HG02870 (cell line): ENCODE measurements around the gene TMEM200C.
A peak's percentile ranks its signal among the peaks of the same experiment; 100 is the strongest.

Experiments
- ATAC-seq: cut with Tn5 transposase; IDR thresholded peaks from one replicate; pipeline ENCODE4 v1.9.1; 2021; ENCODE audit warnings: mild to moderate bottlenecking, moderate library complexity; ENCODE audit not compliant: unreplicated experiment

The TMEM200C gene

GRCh38 chr18:5895299-5895875 lies at the start of gene TMEM200C:
Gene TMEM200C (minus strand): TSS chr18:5895522. CDS start chr18:5892063, 3,459 bp downstream.
- ATAC-seq = peak; percentile 40

DNA sequence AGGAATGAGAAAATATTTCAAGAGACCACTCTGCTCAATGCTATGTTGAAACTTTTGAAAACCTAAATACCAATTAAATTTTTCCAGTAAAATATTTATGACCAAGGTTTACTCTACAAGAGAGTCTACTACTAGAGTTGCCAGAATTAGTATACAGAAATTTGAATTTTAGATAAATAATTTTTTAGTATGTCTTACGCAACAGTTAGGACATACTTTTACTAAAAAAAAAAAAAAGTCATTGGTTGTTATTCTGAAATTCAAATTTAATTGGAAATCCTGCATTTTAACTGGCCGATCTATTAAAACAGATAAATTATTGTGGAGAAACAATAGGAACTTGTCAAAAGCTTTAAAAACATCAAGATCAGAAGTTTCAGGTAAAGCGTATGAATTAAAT lies 49.1 kb upstream of the TMEM200C start:
- no peak for ATAC-seq

DNA sequence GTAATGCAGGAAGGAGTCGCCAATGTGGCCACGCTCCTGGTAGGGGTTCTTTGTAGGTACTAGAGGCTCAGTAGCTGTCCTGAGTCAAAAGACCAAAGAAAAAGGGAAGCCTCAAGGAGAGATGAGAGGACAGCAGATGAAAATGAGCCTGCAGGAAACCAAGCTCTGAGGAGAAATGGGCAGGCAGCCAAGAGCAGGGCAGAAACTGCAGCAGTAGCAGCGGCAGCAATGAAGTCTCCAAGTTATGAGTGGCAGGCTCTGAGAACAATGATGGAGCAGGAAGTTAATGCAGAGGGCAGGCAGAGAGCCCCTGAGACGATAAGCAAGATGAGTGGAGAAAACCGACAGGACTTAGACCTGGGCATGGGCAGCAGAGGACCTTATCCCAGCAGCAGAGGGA lies 48.2 kb upstream of the TMEM200C start:
- no peak for ATAC-seq

DNA sequence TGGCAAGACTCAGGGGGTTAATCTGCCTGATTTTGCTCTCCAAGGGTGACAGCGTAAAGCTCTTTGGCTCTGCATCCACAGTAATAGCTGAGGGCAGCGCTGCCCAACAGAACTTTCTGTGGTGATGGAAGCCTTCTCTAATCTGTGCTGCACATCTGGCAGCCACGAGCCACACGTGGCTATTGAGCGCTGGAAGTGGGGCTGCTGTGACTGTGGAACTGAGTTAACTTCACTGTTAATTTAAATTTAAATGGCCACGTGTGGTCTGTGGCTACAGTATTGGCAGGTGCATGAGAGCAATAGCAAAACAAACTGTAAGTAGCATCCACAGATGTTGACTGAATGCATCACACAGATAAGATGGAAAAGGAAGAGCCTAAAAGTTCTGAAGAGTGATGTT lies 47.3 kb upstream of the TMEM200C start:
- no peak for ATAC-seq

- no peak for ATAC-seq
These were observed 46.6 kb upstream of the TMEM200C start for GRCh38 chr18:5941890-5942289.

GRCh38 chr18:5939801-5940667 lies 44.7 kb upstream of the TMEM200C start:
- no peak for ATAC-seq

GRCh38 chr18:5937795-5938194 lies 42.5 kb upstream of the TMEM200C start:
- no peak for ATAC-seq

GRCh38 chr18:5937121-5937520 lies 41.8 kb upstream of the TMEM200C start:
- no peak for ATAC-seq

DNA sequence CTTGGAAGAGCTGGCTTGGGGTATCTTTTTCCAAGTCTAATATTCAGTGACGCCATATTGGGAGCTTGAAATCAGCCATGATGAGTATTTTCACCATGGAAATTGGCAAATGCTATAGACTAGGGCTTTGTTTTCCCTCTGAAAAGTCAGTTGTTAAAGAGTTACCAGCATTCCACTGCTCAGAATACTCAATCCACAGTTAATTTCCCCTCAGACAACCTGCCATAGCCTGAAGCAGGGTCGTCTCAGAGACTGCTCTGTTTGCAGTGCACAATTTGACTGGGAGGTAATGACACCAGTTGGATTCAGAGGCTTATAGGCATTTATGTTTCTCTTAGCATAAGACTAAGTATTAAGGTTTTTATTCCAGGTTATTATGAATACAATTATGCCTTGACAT lies 35.5 kb upstream of the TMEM200C start:
- no peak for ATAC-seq

DNA sequence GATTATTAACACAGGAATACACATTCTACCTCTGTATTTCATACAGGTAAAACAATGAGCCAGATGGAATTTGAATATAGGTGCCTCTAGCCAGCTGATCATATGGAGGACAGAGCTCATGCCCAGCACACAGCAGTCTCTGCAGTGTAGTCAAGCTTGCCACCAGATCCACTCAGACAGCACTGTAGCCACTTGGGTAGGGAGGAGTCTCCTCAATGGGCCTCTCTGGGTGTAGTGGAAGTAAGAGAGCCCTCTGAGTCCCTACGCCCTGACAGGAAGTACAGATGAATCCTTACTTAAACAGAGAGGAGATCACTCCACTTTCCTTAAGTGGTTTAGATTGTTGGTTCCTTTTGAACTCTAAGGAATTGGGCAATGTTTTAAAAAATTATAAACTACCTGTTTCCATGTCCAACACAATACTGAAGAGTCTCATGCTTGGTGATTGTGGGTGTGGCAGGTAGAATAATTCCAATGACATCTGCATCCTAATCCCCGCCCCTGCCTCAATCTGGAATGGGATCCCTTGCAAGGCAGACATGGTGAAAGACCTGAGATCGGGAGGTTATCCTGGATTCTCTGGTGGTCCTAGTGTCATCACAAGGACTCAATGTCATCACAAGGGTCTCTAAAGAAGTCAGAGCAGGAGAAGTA lies 23.0 kb upstream of the TMEM200C start:
- no peak for ATAC-seq

- ATAC-seq = no peak
These were observed 19.6 kb upstream of the TMEM200C start for GRCh38 chr18:5914951-5915350.

DNA sequence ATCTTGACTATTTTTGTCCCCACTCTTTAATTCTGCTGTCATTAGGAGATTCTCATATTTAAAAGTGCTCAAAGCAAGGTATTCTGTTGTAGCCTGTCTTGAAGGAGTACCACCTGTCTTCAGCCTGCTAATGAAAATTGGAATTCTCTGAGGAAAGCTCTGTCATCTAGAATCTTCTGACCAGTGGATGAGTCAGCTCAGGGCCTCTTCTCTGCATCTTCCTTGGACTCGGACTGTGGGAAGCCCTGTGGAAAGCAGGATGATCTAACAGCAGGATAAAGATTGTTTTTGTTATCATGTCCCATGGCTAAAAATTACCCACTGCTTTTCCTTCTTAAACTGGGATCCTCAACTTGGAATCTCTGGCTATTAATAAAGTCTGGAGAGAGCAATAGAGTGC lies 18.7 kb upstream of the TMEM200C start:
- ATAC-seq = no peak

DNA sequence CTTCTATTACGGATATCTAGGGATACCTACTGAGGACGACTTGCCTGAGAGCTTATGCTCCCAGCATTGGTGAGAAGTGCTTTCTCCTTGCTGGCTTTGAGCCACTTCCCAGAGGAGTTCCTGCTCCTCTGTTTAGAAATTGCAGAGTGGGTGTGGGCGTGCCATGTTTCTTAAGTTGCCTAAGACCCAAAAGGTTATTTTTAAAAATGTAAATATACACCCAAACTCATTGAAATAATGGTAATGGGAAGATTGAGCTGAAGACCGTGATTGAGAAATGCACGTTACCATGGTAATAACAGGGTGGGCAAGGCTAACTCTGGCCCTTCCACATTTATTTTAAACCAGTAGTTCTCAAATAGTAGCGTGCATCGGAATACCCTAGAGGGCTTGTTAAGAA lies 17.2 kb upstream of the TMEM200C start:
- ATAC-seq = no peak

DNA sequence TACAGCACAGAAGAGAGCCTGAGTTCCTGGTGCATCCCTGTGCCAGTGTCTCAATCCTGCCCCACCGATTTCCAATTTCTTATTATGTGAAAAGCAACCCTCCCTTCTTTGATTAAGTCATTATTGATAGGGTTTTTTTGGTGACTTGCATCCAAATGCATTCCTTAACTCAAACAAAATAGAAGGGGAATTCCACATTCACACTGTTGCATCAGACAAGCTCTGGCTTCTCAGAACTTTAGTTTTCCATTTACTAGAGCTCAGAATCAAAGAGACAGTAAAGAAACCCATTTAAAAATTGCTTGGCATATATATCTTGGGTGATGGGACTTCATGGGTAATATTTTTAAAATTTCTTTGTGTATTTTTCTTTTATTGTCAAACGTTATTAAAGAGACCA lies 13.8 kb upstream of the TMEM200C start:
- no peak for ATAC-seq

GRCh38 chr18:5903386-5903785 lies 8.1 kb upstream of the TMEM200C start:
- ATAC-seq = no peak

GRCh38 chr18:5900262-5900661 lies 4.9 kb upstream of the TMEM200C start:
- ATAC-seq = no peak

- ATAC-seq = no peak
These were observed 4.5 kb upstream of the TMEM200C start for GRCh38 chr18:5899835-5900234.

DNA sequence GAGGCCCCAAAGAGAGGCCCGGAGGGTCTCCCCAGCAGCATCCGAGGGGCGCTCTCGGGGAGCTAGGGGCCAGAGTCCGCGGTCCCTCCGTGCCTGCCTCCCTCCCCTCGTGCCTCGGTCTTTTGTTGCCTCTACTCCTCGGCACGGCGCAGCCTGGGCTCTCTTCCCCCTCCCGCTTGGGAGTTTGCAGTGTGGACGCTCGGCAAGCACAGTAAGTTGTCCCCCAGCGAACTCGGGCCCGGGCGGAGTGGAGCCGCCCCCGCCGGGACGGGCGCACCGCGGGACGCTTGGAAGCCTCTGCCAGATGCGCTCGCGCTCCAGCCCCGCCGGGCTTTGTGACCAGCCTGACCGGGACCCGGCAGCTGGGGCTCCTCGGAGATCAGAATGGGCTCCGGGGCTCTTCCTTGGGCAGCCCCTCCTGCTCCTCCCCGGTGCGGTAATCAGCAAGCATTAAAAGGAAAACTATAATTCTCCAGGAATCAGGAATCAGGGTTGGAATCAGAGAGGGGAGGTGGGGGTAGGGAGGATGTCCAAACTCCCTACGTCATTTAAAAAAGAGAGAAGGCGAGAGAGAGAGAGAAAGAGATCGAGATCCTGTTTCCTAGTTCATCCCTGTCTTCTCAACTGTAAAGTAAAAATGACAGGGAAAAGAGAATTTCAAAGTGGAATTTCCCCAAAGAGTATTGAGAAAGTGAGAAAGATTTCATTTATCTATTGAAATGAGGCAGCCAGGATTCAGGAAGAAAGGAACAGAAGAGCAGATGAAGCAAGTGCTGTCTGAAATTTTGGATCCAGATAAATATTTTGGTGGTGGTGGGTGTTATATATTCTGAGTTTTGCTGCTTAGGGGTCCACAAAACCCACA lies 786 bp upstream of the TMEM200C start:
- peak; percentile 28 for ATAC-seq

GRCh38 chr18:5894611-5895298 lies 567 bp downstream of the TMEM200C start:
- ATAC-seq = peak; percentile 14

- no peak for ATAC-seq
These were observed 1.2 kb downstream of the TMEM200C start for GRCh38 chr18:5893956-5894610.
